H1 (cell line): ENCODE data around the gene UCP2. TPM values are rescaled to one million over a fixed set of nuclear protein-coding genes. Genes with fewer than 3 reads are reported as not detected.

ENCODE experiments used
- CTCF ChIA-PET: fragments of 300-600 bp; sonication (Branson Sonifier 250); formaldehyde crosslinking; loops from one replicate; lab custom pipeline; 2021; ENCODE audit not compliant: partially characterized antibody; lab: Charles Lee
- POLR2A ChIA-PET: fragments of 300-600 bp; sonication (Branson Sonifier 250); formaldehyde crosslinking; loops from one replicate; lab custom pipeline; 2021; ENCODE audit warnings: inconsistent platforms; ENCODE audit not compliant: partially characterized antibody; lab: Charles Lee
- DNase-seq, 2 experiments: peaks; one replicate each; pipeline versions ENCODE4 v3.0.0 to v3.0.0-alpha.2; 2010 to 2022; ENCODE audit warnings: low spot score in 2 of 2, low read depth in 1 of 2, mixed read lengths in 1 of 2
- FAIRE-seq: peaks from 2 replicates; lab custom pipeline; 2011; peaks lifted over from hg19 to GRCh38; lab: Jason Lieb, UNC
- H2AFZ ChIP-seq: 2 replicates; pipeline ENCODE4 v1.8.1; 2012; ENCODE audit warnings: low read length, inconsistent platforms
- H2AK5ac ChIP-seq: 2 replicates; pipeline ENCODE4 v1.6.1; 2013; ENCODE audit warnings: low read depth, low read length
- H2BK120ac ChIP-seq: replicated peaks from 2 replicates; pipeline ENCODE3; 2013; ENCODE audit warnings: low read depth, low read length, inconsistent platforms
- H2BK12ac ChIP-seq: 2 replicates; pipeline ENCODE4 v1.6.1; 2013; ENCODE audit warnings: low read depth, low read length
- H2BK15ac ChIP-seq: 2 replicates; pipeline ENCODE4 v1.6.1; 2013; ENCODE audit warnings: low read length
- H2BK20ac ChIP-seq: 2 replicates; pipeline ENCODE4 v1.6.1; 2013; ENCODE audit warnings: low read length
- H2BK5ac ChIP-seq: 2 replicates; pipeline ENCODE4 v1.6.1; 2013; ENCODE audit warnings: low read depth, low read length
- H3K14ac ChIP-seq: 2 replicates; pipeline ENCODE4 v1.6.1; 2013; ENCODE audit warnings: inconsistent platforms; ENCODE audit not compliant: insufficient read length
- H3K18ac ChIP-seq: 2 replicates; pipeline ENCODE4 v1.6.1; 2013; ENCODE audit warnings: low read length; ENCODE audit errors: extremely low read depth
- H3K23ac ChIP-seq: 2 replicates; pipeline ENCODE4 v1.6.1; 2013; ENCODE audit warnings: inconsistent platforms; ENCODE audit not compliant: insufficient read length
- H3K23me2 ChIP-seq: 2 replicates; pipeline ENCODE4 v1.6.1; 2013; ENCODE audit warnings: low read depth, low read length
- H3K27ac ChIP-seq: 2 replicates; pipeline ENCODE4 v1.6.1; 2011; ENCODE audit warnings: low read depth, low read length, inconsistent platforms
- H3K27me3 ChIP-seq, 4 experiments: replicated peaks in 1 of 4; 1 replicate in 1 of 4; 2 replicates in 3 of 4; pipeline versions ENCODE4 v1.6.1 to v1.8.1; 2011 to 2013; ENCODE audit warnings: low read length in 3 of 4, mild to moderate bottlenecking in 3 of 4, inconsistent platforms in 2 of 4, mixed read lengths in 2 of 4, moderate library complexity in 1 of 4; ENCODE audit not compliant: control insufficient read depth in 3 of 4, insufficient read depth in 3 of 4; ENCODE audit errors: extremely low read depth in 1 of 4
- H3K36me3 ChIP-seq, 4 experiments: 2 replicates each; pipeline versions ENCODE4 v1.6.1 to v1.8.1; 2011 to 2013; ENCODE audit warnings: mild to moderate bottlenecking in 4 of 4, low read length in 3 of 4, moderate library complexity in 2 of 4, control low read depth in 1 of 4, inconsistent platforms in 1 of 4; ENCODE audit not compliant: insufficient read depth in 4 of 4, control insufficient read depth in 2 of 4
- H3K4ac ChIP-seq: replicated peaks from 2 replicates; pipeline ENCODE3; 2013; ENCODE audit warnings: low read length, low read depth, mixed read lengths, inconsistent platforms; ENCODE audit not compliant: insufficient read length
- H3K4me1 ChIP-seq, 4 experiments: replicated peaks in 1 of 4; 1 replicate in 1 of 4; 2 replicates in 3 of 4; pipeline versions ENCODE4 v1.6.1 to v1.8.1; 2011 to 2013; ENCODE audit warnings: low read length in 3 of 4, inconsistent platforms in 2 of 4, mixed read lengths in 1 of 4; ENCODE audit not compliant: insufficient read depth in 4 of 4, control insufficient read depth in 3 of 4
- H3K4me2 ChIP-seq, 2 experiments: 2 replicates each; pipeline versions ENCODE4 v1.6.1 to v1.8.1; 2011 to 2013; ENCODE audit warnings: low read depth in 2 of 2, low read length in 2 of 2, control low read depth in 1 of 2, inconsistent platforms in 1 of 2, mild to moderate bottlenecking in 1 of 2; ENCODE audit not compliant: insufficient read depth in 1 of 2
- H3K4me3 ChIP-seq, 4 experiments: fragments of 200-600, 300-600 bp in 1 of 4; sonication (generic), shearing (Covaris generic), sonication (Bioruptor Twin) in 1 of 4; 2 replicates each; pipeline versions ENCODE4 v1.5.1 to v1.8.1; 2011 to 2016; ENCODE audit warnings: low read length in 4 of 4, low read depth in 3 of 4, control low read depth in 2 of 4, inconsistent platforms in 2 of 4, mild to moderate bottlenecking in 2 of 4, mixed read lengths in 1 of 4, moderate library complexity in 1 of 4; ENCODE audit not compliant: insufficient read depth in 2 of 4; ENCODE audit errors: extremely low read depth in 1 of 4
- H3K56ac ChIP-seq: replicated peaks from 2 replicates; pipeline ENCODE3; 2013; ENCODE audit warnings: low read depth, mild to moderate bottlenecking, mixed read lengths, low read length, inconsistent platforms; ENCODE audit not compliant: insufficient read length
- H3K79me1 ChIP-seq: 2 replicates; pipeline ENCODE4 v1.6.1; 2013; ENCODE audit warnings: low read depth, low read length, control low read depth
- H3K79me2 ChIP-seq, 2 experiments: 2 replicates each; pipeline versions ENCODE4 v1.6.1 to v1.8.1; 2012 to 2013; ENCODE audit warnings: low read length in 2 of 2, mild to moderate bottlenecking in 2 of 2, inconsistent platforms in 1 of 2; ENCODE audit not compliant: insufficient read depth in 2 of 2, control insufficient read depth in 1 of 2
- H3K9ac ChIP-seq, 4 experiments: replicated peaks in 1 of 4; 1 replicate in 1 of 4; 2 replicates in 3 of 4; pipeline versions ENCODE4 v1.6.1 to v1.8.1; 2011 to 2013; ENCODE audit warnings: low read depth in 3 of 4, low read length in 3 of 4, control low read depth in 2 of 4, mild to moderate bottlenecking in 2 of 4, moderate library complexity in 2 of 4, inconsistent platforms in 1 of 4; ENCODE audit errors: extremely low read depth in 1 of 4
- H3K9me3 ChIP-seq, 2 experiments: 2 replicates each; pipeline versions ENCODE4 v1.6.1 to v1.8.1; 2012 to 2013; ENCODE audit warnings: mild to moderate bottlenecking in 2 of 2, moderate library complexity in 2 of 2, control low read depth in 1 of 2, inconsistent platforms in 1 of 2, low read depth in 1 of 2, low read length in 1 of 2, mixed read lengths in 1 of 2; ENCODE audit not compliant: insufficient read depth in 2 of 2
- H4K20me1 ChIP-seq, 2 experiments: replicated peaks in 1 of 2; 2 replicates each; pipeline versions ENCODE3 to v1.8.1; 2011 to 2013; ENCODE audit warnings: inconsistent platforms in 2 of 2, low read length in 2 of 2, mild to moderate bottlenecking in 1 of 2; ENCODE audit not compliant: insufficient read depth in 2 of 2, control insufficient read depth in 1 of 2
- H4K5ac ChIP-seq: 2 replicates; pipeline ENCODE4 v1.6.1; 2013; ENCODE audit warnings: low read length, low read depth, mixed read lengths, inconsistent platforms; ENCODE audit not compliant: insufficient read length
- H4K8ac ChIP-seq: 2 replicates; pipeline ENCODE4 v1.8.0; 2013; ENCODE audit warnings: mild to moderate bottlenecking, moderate library complexity, low read length, inconsistent platforms; ENCODE audit not compliant: insufficient read depth; ENCODE audit errors: extremely low read depth
- H4K91ac ChIP-seq: replicated peaks from 2 replicates; pipeline ENCODE3; 2013; ENCODE audit warnings: low read length, mixed read lengths, inconsistent platforms; ENCODE audit not compliant: insufficient read length
- CBX8 ChIP-seq: fragments of 300-800, 300-1000 bp; sonication (generic); IDR thresholded peaks from 2 replicates; pipeline ENCODE4 v1.7.1; 2016; ENCODE audit warnings: low read depth, low read length, borderline replicate concordance
- CTBP2 ChIP-seq: IDR thresholded peaks from 2 replicates; pipeline ENCODE4 v1.7.0; 2011; ENCODE audit warnings: borderline replicate concordance, mild to moderate bottlenecking, moderate library complexity, mixed read lengths, low read length; ENCODE audit not compliant: insufficient read depth, insufficient read length
- KDM1A ChIP-seq: fragments of 200-600, 300-600 bp; sonication (generic); IDR thresholded peaks from 2 replicates; pipeline ENCODE4 v1.7.1; 2016; ENCODE audit warnings: mild to moderate bottlenecking, low read length, borderline replicate concordance
- SIN3A ChIP-seq, 2 experiments: IDR thresholded peaks in 1 of 2; conservative IDR thresholded peaks in 1 of 2; 2 replicates each; pipeline ENCODE4 v1.6.1; 2011 to 2012; ENCODE audit warnings: low read length in 2 of 2, improper control_type of control experiment in 1 of 2, low read depth in 1 of 2, mild to moderate bottlenecking in 1 of 2
- WGBS, 2 experiments: shearing (Covaris generic) in 1 of 2; methylation state at CpG; one replicate each; pipeline versions ENCODE4 v1.1.6 to v1.1.7; 2013 to 2015; ENCODE audit warnings: low lambda C conversion rate in 2 of 2, mixed read lengths in 2 of 2, inconsistent platforms in 1 of 2, low coverage in 1 of 2, missing lambda C conversion rate in 1 of 2; ENCODE audit not compliant: insufficient replicate concordance in 2 of 2, insufficient coverage in 1 of 2, insufficient read length in 1 of 2; ENCODE audit errors: extremely low coverage in 1 of 2, missing lambda C conversion rate in 1 of 2; 5-methylcytosine and 5-hydroxymethylcytosine counted together
- polyA plus RNA-seq, 7 experiments: library from polyadenylated mRNA; depleted of rRNA in 3 of 7; stranded (reverse) in 5 of 7; unstranded in 2 of 7; fragments of >200 nt in 5 of 7; fragments of 200-250 nt in 2 of 7; gene quantifications; 1 replicate in 5 of 7; 2 replicates in 1 of 7; 4 replicates in 1 of 7; pipeline versions ENCODE4 v1.2.1 to v1.2.3, GENCODE V29; 2011 to 2013; ENCODE audit warnings: missing spikeins in 2 of 7, mixed read lengths in 2 of 7
- total RNA-seq: library from RNA; stranded (reverse); fragmentation: NEBNext Ultra II Directional; extraction: Animal tissue kit (Norgen Biotek cat#: 25700); gene quantifications from 2 replicates; pipeline ENCODE4 v1.2.1, GENCODE V29; 2021
- TF ChIP-seq, protein P1 (sequence below): IDR thresholded peaks from 2 replicates; pipeline ENCODE4 v1.6.1; 2012; ENCODE audit warnings: inconsistent platforms

The UCP2 gene
- total and polyA plus RNA-seq, 2 of the 8 experiments (the other 6 are each of a cell fraction or from before 2014, with no cell fraction given): 46.2 to 55.2 TPM

GRCh38 chr11:73949246-73949645 is 33.4 kb downstream of the UCP2 start:
- Histone ChIP-seq H3K18ac (no peak overlapping the region), H3K56ac (no peak overlapping the region), H2AK5ac (no peak overlapping the region), H3K4me1 (peaks cover 0 to 2% (median 0%) of the 10 kb centered on the region in 4 experiments; a peak in 1 of 7 replicates), H3K14ac (no peak overlapping the region), H2BK5ac (no peak overlapping the region), H3K9me3 (peaks cover 8% of the 10 kb centered on the region in 2 experiments; a peak in 2 of 4 replicates), H2BK12ac (no peak overlapping the region), H3K9ac (no peak overlapping the region), H4K91ac (peak overlapping the region; percentile 22), H3K79me2 (no peaks in the 10 kb centered on the region), H2AFZ (no peak overlapping the region), H3K4ac (no peak overlapping the region), H3K4me2 (no peak overlapping the region), H2BK120ac (no peak overlapping the region), H3K23ac (no peak overlapping the region), H4K5ac (no peak overlapping the region), H3K79me1 (no peaks in the 10 kb centered on the region), H3K36me3 (no peaks in the 10 kb centered on the region; a peak in 1 of 8 replicates), H2BK20ac (no peak overlapping the region), H4K20me1 (peaks cover 0 to 2% of the 10 kb centered on the region in 2 experiments), H2BK15ac (no peak overlapping the region), H3K4me3 (no peak overlapping the region), H3K27ac (no peak overlapping the region), H3K23me2 (no peaks in the 10 kb centered on the region), H3K27me3 (no peaks in the 10 kb centered on the region), H4K8ac (no peak overlapping the region)
- POLR2A ChIA-PET: interaction anchor here (1.2 to 1.7 kb wide), 2 partner anchors 10 to 11 kb away, joined by 4 to 9 read pairs; no protein-coding TSS in a partner anchor
- DNase-seq (no peak), FAIRE-seq (no peak)
- WGBS, 2 experiments: 85% methylated on average over 4 of the region's 4 CpGs; no CpG with 5 or more reads in 1 of the 2 experiments
- CTCF ChIA-PET: interaction anchor here (1.2 to 2.5 kb wide), 3 partner anchors 9 to 18 kb away, joined by 4 to 8 read pairs (median 7); no protein-coding TSS in a partner anchor
- no peak for TF ChIP-seq SIN3A (conservative IDR thresholded peaks at IDR 0.05 in 1 of 2, IDR thresholded peaks at IDR 0.05 in 1 of 2; ENCODE audit: low read depth in 1 of 2, low read length in 2 of 2)
- TF ChIP-seq CTBP2: no peak
- TF ChIP-seq CBX8: no peak
- TF ChIP-seq, protein P1, sequence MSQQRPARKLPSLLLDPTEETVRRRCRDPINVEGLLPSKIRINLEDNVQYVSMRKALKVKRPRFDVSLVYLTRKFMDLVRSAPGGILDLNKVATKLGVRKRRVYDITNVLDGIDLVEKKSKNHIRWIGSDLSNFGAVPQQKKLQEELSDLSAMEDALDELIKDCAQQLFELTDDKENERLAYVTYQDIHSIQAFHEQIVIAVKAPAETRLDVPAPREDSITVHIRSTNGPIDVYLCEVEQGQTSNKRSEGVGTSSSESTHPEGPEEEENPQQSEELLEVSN: no peak
- no peak for TF ChIP-seq KDM1A
